Esophagus muscularis mucosa (tissue), 4 donors: ENCODE data around the gene MACROD2. TPM values are rescaled to one million over a fixed set of nuclear protein-coding genes. Genes with fewer than 3 reads are reported as not detected.

Source experiments
- DNase-seq: peaks from one replicate; pipeline ENCODE4 v3.0.0-alpha.2; 2017; ENCODE audit errors: extremely low spot score
- H3K27ac ChIP-seq, 4 donors: fragments of 200-600 bp; sonication (generic); replicated peaks in 1 of 4; 1 replicate in 3 of 4; 2 replicates in 1 of 4; pipeline ENCODE4 v1.5.1; 2016 to 2019; ENCODE audit warnings: mild to moderate bottlenecking in 1 of 4
- H3K27me3 ChIP-seq, 4 donors: fragments of 200-600 bp; sonication (generic); one replicate each; pipeline versions ENCODE4 v1.5.1 to v1.6.0; 2016 to 2019
- H3K36me3 ChIP-seq, 4 donors: fragments of 200-600 bp; sonication (generic); one replicate each; pipeline ENCODE4 v1.5.1; 2016 to 2019
- H3K4me1 ChIP-seq, 4 donors: fragments of 200-600 bp; sonication (generic); one replicate each; pipeline ENCODE4 v1.5.1; 2016 to 2019
- H3K4me3 ChIP-seq, 4 donors: fragments of 200-600 bp; sonication (generic); 1 replicate in 2 of 4; 2 replicates in 2 of 4; pipeline ENCODE4 v1.5.1; 2016 to 2019; ENCODE audit warnings: mild to moderate bottlenecking in 4 of 4, moderate library complexity in 1 of 4
- H3K9me3 ChIP-seq, 4 donors: fragments of 200-600 bp; sonication (generic); 1 replicate in 3 of 4; 2 replicates in 1 of 4; pipeline ENCODE4 v1.5.1; 2016 to 2019
- CTCF ChIP-seq, 3 experiments: fragments of 200-600 bp in 2 of 3; fragments of 450-650 bp in 1 of 3; sonication (generic) in 2 of 3; IDR thresholded peaks; one replicate each; pipeline ENCODE4 v1.5.1; 2017 to 2019; ENCODE audit warnings: antibody characterized with exemption in 3 of 3, mild to moderate bottlenecking in 2 of 3, moderate library complexity in 1 of 3
- EP300 ChIP-seq: sonication (generic); formaldehyde crosslinking; IDR thresholded peaks from one replicate; pipeline ENCODE4 v1.6.1; 2017; ENCODE audit warnings: antibody characterized with exemption
- POLR2A ChIP-seq: fragments of 450-650 bp; IDR thresholded peaks from one replicate; pipeline ENCODE4 v1.6.1; 2017; ENCODE audit warnings: antibody characterized with exemption, moderate library complexity, mild to moderate bottlenecking, low read depth
- POLR2AphosphoS5 ChIP-seq, 2 donors: sonication (generic); formaldehyde crosslinking; IDR thresholded peaks; one replicate each; pipeline ENCODE4 v1.6.1; 2017; ENCODE audit warnings: antibody characterized with exemption in 2 of 2
- WGBS: methylation state at CpG from one replicate; pipeline ENCODE4 v1.1.5; 2018; 5-methylcytosine and 5-hydroxymethylcytosine counted together
- intact Hi-C: fragments of 100-400 bp; cut with DNase I; formaldehyde crosslinking; loops from one replicate; pipeline ENCODE4 v1.15.1; 2023
- total RNA-seq, 4 donors: library from RNA; depleted of rRNA; stranded (reverse); fragments of >200 nt; gene quantifications; one replicate each; pipeline versions ENCODE4 v1.1.0 to v1.2.1, GENCODE V29; 2016

Gene MACROD2
- total RNA-seq, 4 donors from 2014 or later, result 1.4 to 3.6 (median 2.6) TPM

- H3K9me3 ChIP-seq, result no peaks in the 10 kb centered on the region
- H3K27ac ChIP-seq, result no peak overlapping the region
- H3K4me3 ChIP-seq, result no peak overlapping the region
- no peaks in the 10 kb centered on the region for H3K27me3 ChIP-seq
- H3K36me3 ChIP-seq, result no peaks in the 10 kb centered on the region
- no peaks in the 10 kb centered on the region for H3K4me1 ChIP-seq
- 63% methylated on average over 6 of the region's 6 CpGs for WGBS
- no peak for DNase-seq
- intact Hi-C loops, result no loop called here
- TF ChIP-seq CTCF (IDR thresholded peaks at IDR 0.05) (no peak), POLR2AphosphoS5 (IDR thresholded peaks at IDR 0.05) (no peak), EP300 (no peak), POLR2A (no peak)
These were observed 566.5 kb downstream of the MACROD2 start for GRCh38 chr20:14561741-14562221.

- Histone ChIP-seq H3K27me3 (no peaks in the 10 kb centered on the region), H3K4me1 (no peaks in the 10 kb centered on the region), H3K27ac (no peak overlapping the region), H3K4me3 (no peak overlapping the region), H3K36me3 (no peaks in the 10 kb centered on the region), H3K9me3 (no peaks in the 10 kb centered on the region)
- DNase-seq, result no peak
- WGBS, result 75% methylated on average over 2 of the region's 2 CpGs
- TF ChIP-seq CTCF (IDR thresholded peaks at IDR 0.05), result no peak
- TF ChIP-seq POLR2AphosphoS5 (IDR thresholded peaks at IDR 0.05), result no peak
- no peak for TF ChIP-seq EP300
- no peak for TF ChIP-seq POLR2A
- intact Hi-C loops, result no loop called here
These were observed 567.7 kb downstream of the MACROD2 start for GRCh38 chr20:14562981-14563380.

- no peaks in the 10 kb centered on the region for H3K27me3 ChIP-seq
- no peak overlapping the region for H3K4me3 ChIP-seq
- TF ChIP-seq CTCF (IDR thresholded peaks at IDR 0.05), result no peak
- TF ChIP-seq POLR2A, result no peak
- TF ChIP-seq EP300, result no peak
- no peak for TF ChIP-seq POLR2AphosphoS5 (IDR thresholded peaks at IDR 0.05)
- no peak overlapping the region for H3K27ac ChIP-seq
- DNase-seq, result no peak
- intact Hi-C loops, result no loop called here
- H3K9me3 ChIP-seq, result no peaks in the 10 kb centered on the region
- no peaks in the 10 kb centered on the region for H3K4me1 ChIP-seq
- H3K36me3 ChIP-seq, result no peaks in the 10 kb centered on the region
- WGBS, result 86% methylated on average over 2 of the region's 2 CpGs
These were observed 571.2 kb downstream of the MACROD2 start for GRCh38 chr20:14566505-14566904.

GRCh38 chr20:14568225-14568624 lies 572.9 kb downstream of the MACROD2 start:
- DNase-seq, result no peak
- Histone ChIP-seq H3K27ac (no peak overlapping the region), H3K9me3 (no peaks in the 10 kb centered on the region), H3K27me3 (no peaks in the 10 kb centered on the region), H3K4me3 (no peak overlapping the region), H3K36me3 (no peaks in the 10 kb centered on the region), H3K4me1 (no peaks in the 10 kb centered on the region)
- no peak for TF ChIP-seq POLR2A
- no peak for TF ChIP-seq CTCF (IDR thresholded peaks at IDR 0.05)
- TF ChIP-seq EP300, result no peak
- 68% methylated on average over 3 of the region's 3 CpGs for WGBS
- intact Hi-C loops, result no loop called here

GRCh38 chr20:14568701-14569100 lies 573.4 kb downstream of the MACROD2 start:
- no peak for DNase-seq
- Histone ChIP-seq H3K4me3 (no peak overlapping the region), H3K27me3 (no peaks in the 10 kb centered on the region), H3K27ac (no peak overlapping the region), H3K36me3 (no peaks in the 10 kb centered on the region), H3K4me1 (no peaks in the 10 kb centered on the region), H3K9me3 (no peaks in the 10 kb centered on the region)
- intact Hi-C loops, result no loop called here
- 83% methylated on average over 3 of the region's 3 CpGs for WGBS
- TF ChIP-seq POLR2AphosphoS5 (IDR thresholded peaks at IDR 0.05) (no peak), CTCF (IDR thresholded peaks at IDR 0.05) (no peak), POLR2A (no peak), EP300 (no peak)
